Gastroesophageal sphincter (tissue), 4 donors: ENCODE measurements around the gene PHKA1. TPM values are rescaled to one million over a fixed set of nuclear protein-coding genes. Genes with fewer than 3 reads are reported as not detected.
A peak's percentile ranks its signal among the peaks of the same experiment; 100 is the strongest.

ENCODE experiments used
- ATAC-seq: fragments of 150-250 bp; one replicate; pipeline ENCODE4 v1.9.1; 2016; ENCODE audit warnings: mild to moderate bottlenecking, moderate library complexity
- H3K27ac ChIP-seq, 4 donors: fragments of 200-600 bp; sonication (generic) in 3 of 4; 1 replicate in 3 of 4; 2 replicates in 1 of 4; pipeline ENCODE4 v1.5.1; 2016 to 2019
- H3K27me3 ChIP-seq: fragments of 200-600 bp; sonication (generic); one replicate; pipeline ENCODE4 v1.5.1; 2019
- H3K36me3 ChIP-seq, 2 donors: fragments of 200-600 bp; sonication (generic); one replicate each; pipeline ENCODE4 v1.5.1; 2019; ENCODE audit warnings: control low read depth in 1 of 2
- H3K4me1 ChIP-seq, 3 donors: fragments of 200-600 bp; sonication (generic); 1 replicate in 2 of 3; 2 replicates in 1 of 3; pipeline ENCODE4 v1.5.1; 2016 to 2019; ENCODE audit warnings: control low read depth in 2 of 3
- H3K4me3 ChIP-seq, 2 donors: fragments of 200-600 bp; sonication (generic); one replicate each; pipeline ENCODE4 v1.5.1; 2019; ENCODE audit warnings: mild to moderate bottlenecking in 1 of 2, moderate library complexity in 1 of 2
- H3K9me3 ChIP-seq, 3 donors: fragments of 200-600 bp; sonication (generic); one replicate each; pipeline ENCODE4 v1.5.1; 2017 to 2019; ENCODE audit warnings: control low read depth in 2 of 3
- EP300 ChIP-seq: sonication (generic); formaldehyde crosslinking; IDR thresholded peaks from one replicate; pipeline ENCODE4 v1.6.1; 2017; ENCODE audit warnings: antibody characterized with exemption, mild to moderate bottlenecking
- POLR2A ChIP-seq, 2 donors: fragments of 450-650 bp; IDR thresholded peaks; one replicate each; pipeline ENCODE4 v1.6.1; 2017; ENCODE audit warnings: antibody characterized with exemption in 2 of 2, mild to moderate bottlenecking in 2 of 2, moderate library complexity in 1 of 2
- POLR2AphosphoS5 ChIP-seq: sonication (generic); formaldehyde crosslinking; IDR thresholded peaks from one replicate; pipeline ENCODE4 v1.6.1; 2017; ENCODE audit warnings: antibody characterized with exemption
- whole genome bisulfite sequencing, 2 donors: methylation state at CpG; one replicate each; pipeline ENCODE4 v1.1.5; 2018; ENCODE audit warnings: low coverage in 1 of 2; 5-methylcytosine and 5-hydroxymethylcytosine counted together
- total RNA-seq, 4 donors: library from RNA; depleted of rRNA; stranded (reverse); fragments of >200 nt; gene quantifications; one replicate each; pipeline ENCODE4 v1.1.0, GENCODE V29; 2016
- TF ChIP-seq, protein P1 (sequence below), 4 experiments: fragments of 200-600 bp in 2 of 4; fragments of 450-650 bp in 2 of 4; sonication (generic) in 1 of 4; IDR thresholded peaks; one replicate each; pipeline ENCODE4 v1.5.1; 2017 to 2019; ENCODE audit warnings: antibody characterized with exemption in 4 of 4, mild to moderate bottlenecking in 2 of 4, moderate library complexity in 2 of 4

PHKA1 gene
- total RNA-seq, 4 donors from 2014 or later: 4.5 to 22.9 (median 15.7) TPM

DNA sequence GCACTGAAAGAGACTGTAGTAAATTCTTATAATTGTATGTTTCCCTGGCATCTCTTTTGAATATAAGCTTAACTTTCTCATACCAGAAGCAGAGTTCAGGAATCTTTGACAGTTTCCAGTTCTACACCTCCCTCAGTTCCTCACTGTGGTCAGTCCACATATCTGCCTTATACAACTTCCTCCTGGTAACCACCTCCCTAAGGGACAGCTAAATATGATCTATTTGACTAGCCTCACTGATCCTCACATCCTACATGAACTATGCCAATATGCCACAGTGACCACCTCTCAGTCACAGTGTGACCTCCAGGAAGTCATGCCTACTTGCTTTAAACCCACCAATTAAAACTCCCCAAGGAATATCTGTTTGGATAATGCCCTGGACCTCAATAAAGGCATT, 89.9 kb downstream of the PHKA1 start:
- peaks cover 0 to 5% of the 10 kb centered on the region in 2 donors for H3K36me3 ChIP-seq
- no peaks in the 10 kb centered on the region for H3K9me3 ChIP-seq
- no peak for ATAC-seq
- H3K4me1 ChIP-seq: no peaks in the 10 kb centered on the region
- no peaks in the 10 kb centered on the region for H3K27me3 ChIP-seq
- no peak overlapping the region for H3K4me3 ChIP-seq
- no peak overlapping the region for H3K27ac ChIP-seq
- TF ChIP-seq EP300 (no peak), POLR2AphosphoS5 (no peak), POLR2A (IDR thresholded peaks at IDR 0.05) (no peak)
- TF ChIP-seq, protein P1, sequence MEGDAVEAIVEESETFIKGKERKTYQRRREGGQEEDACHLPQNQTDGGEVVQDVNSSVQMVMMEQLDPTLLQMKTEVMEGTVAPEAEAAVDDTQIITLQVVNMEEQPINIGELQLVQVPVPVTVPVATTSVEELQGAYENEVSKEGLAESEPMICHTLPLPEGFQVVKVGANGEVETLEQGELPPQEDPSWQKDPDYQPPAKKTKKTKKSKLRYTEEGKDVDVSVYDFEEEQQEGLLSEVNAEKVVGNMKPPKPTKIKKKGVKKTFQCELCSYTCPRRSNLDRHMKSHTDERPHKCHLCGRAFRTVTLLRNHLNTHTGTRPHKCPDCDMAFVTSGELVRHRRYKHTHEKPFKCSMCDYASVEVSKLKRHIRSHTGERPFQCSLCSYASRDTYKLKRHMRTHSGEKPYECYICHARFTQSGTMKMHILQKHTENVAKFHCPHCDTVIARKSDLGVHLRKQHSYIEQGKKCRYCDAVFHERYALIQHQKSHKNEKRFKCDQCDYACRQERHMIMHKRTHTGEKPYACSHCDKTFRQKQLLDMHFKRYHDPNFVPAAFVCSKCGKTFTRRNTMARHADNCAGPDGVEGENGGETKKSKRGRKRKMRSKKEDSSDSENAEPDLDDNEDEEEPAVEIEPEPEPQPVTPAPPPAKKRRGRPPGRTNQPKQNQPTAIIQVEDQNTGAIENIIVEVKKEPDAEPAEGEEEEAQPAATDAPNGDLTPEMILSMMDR (IDR thresholded peaks at IDR 0.05): no peak

DNA sequence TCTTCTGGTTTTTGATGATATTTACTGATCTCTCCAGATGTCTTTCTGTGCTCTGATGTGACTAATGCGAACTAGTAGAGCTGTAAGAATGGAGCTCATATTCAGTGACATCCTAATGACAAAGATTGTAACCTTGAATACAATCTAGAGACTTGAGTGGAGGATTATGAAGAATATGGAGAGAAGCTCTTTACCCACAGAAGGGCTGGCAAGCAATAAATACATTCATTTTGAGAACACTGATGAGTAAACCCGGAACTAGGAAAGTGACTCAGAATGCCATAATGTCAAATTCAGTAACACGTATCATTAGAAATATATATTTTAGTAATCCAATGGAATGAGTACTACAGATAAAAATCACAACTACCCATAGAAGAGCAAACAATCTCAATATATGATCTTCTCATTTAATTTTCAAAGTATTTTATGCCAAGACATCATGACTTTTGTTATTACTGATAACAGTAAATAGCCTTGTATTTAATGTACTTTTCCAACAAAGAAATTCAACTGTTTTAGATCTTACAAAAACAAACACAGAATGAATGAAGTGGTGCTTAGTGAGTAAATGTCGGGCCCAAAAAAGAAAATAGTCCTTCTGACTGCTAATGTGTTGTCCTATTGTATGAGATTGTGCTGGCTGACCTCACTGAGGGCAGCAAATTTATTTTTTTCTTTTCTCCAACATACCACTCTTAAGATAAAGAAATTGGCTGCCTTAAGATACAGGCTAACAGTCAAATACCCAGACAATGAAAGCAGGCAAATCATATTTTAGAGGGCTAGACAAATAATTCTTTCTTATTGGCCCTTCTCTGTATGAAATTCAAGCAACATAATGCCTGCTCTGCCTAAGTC, 92.3 kb downstream of the PHKA1 start:
- WGBS, 2 donors: 39 to 71% methylated on average over 4 of the region's 4 CpGs

DNA sequence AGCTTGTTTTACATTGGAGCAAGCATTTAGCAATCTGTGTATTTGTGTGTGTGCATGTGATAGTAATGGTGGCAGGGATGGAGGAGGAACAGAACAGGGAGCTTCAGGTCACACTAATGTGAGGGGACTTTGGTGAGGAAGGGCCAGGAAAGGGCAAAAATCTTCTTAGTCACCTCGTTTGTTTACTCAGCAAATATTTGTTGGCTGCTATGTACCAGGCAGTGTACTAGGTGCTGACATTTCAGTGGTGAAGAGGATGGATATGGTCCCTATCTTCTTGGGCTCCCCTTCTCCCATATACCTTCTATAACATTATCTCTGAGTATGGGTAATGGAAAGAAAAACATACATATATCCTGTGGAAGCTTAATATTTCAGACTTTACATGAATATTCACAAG, 92.9 kb downstream of the PHKA1 start:
- ATAC-seq: no peak
- peak overlapping the region in 2 of 4 donors; percentile 17 to 19 for H3K27ac ChIP-seq
- 50 to 60% methylated on average over 1 of the region's 1 CpG for WGBS, 2 donors

More for the DNA sequence above, 92.3 kb downstream of the PHKA1 start:
- Histone ChIP-seq H3K9me3 (no peaks in the 10 kb centered on the region), H3K36me3 (peaks cover 0 to 5% of the 10 kb centered on the region in 2 donors), H3K4me3 (no peak overlapping the region), H3K27me3 (no peaks in the 10 kb centered on the region), H3K27ac (no peak overlapping the region), H3K4me1 (no peaks in the 10 kb centered on the region)
- ATAC-seq: no peak
- TF ChIP-seq EP300 (no peak), POLR2A (IDR thresholded peaks at IDR 0.05) (no peak), POLR2AphosphoS5 (no peak)
- TF ChIP-seq, protein P1 (IDR thresholded peaks at IDR 0.05): no peak

DNA sequence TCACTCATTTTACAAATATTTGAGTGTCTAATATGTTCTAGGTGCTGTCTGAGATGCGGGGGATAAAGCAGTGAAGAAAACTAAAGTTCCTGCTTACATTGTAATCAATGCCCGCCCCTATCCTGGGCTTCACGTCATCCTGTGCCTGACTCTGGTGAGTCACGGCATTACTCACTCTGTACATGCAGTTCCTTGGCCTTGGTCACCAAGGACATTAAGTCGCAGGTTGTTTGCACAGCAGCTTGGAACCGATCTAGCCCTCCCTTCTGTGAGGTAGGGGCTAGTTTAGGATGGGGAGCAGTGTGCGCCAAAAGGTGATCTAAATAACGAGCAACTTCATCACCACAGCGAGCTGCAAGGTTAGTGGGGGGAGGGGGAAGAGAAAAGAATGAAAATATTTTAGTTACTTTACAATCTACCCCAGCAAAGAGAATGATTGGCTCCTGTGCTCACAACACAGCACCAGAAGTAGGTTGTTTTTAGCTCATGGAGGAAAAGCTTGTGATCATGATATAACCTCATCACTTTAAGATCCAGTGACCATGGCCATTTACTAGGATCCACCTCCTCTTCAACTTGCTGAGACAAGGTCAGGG, 93.5 kb downstream of the PHKA1 start:
- TF ChIP-seq EP300 (no peak), POLR2A (IDR thresholded peaks at IDR 0.05) (no peak), POLR2AphosphoS5 (peak; percentile 78)
- TF ChIP-seq, protein P1 (IDR thresholded peaks at IDR 0.05): no peak
- 20 to 73% methylated on average over 1 to 3 of the region's 9 CpGs for WGBS, 2 donors
- Histone ChIP-seq H3K4me3 (no peak overlapping the region), H3K27me3 (no peaks in the 10 kb centered on the region), H3K27ac (peak overlapping the region in 2 of 4 donors; percentile 17 to 19), H3K9me3 (no peaks in the 10 kb centered on the region), H3K36me3 (peaks cover 0 to 5% of the 10 kb centered on the region in 2 donors), H3K4me1 (no peaks in the 10 kb centered on the region)
- peak; percentile 57 for ATAC-seq

More for the DNA sequence above, 92.9 kb downstream of the PHKA1 start:
- peaks cover 0 to 5% of the 10 kb centered on the region in 2 donors for H3K36me3 ChIP-seq
- TF ChIP-seq POLR2A (IDR thresholded peaks at IDR 0.05) (no peak), POLR2AphosphoS5 (no peak), EP300 (no peak)
- TF ChIP-seq, protein P1 (IDR thresholded peaks at IDR 0.05): no peak
- H3K27me3 ChIP-seq: no peaks in the 10 kb centered on the region
- no peaks in the 10 kb centered on the region for H3K4me1 ChIP-seq
- H3K9me3 ChIP-seq: no peaks in the 10 kb centered on the region
- H3K4me3 ChIP-seq: no peak overlapping the region
